ENCODE data around the gene EP400. TPM values are rescaled to one million over a fixed set of nuclear protein-coding genes. Genes with fewer than 3 reads are reported as not detected.

EP400 gene
- total and polyA plus RNA-seq, 2 donors (not counting 1 experiment from before 2014, with no cell fraction given) = 3.4 to 12.4 TPM

DNA sequence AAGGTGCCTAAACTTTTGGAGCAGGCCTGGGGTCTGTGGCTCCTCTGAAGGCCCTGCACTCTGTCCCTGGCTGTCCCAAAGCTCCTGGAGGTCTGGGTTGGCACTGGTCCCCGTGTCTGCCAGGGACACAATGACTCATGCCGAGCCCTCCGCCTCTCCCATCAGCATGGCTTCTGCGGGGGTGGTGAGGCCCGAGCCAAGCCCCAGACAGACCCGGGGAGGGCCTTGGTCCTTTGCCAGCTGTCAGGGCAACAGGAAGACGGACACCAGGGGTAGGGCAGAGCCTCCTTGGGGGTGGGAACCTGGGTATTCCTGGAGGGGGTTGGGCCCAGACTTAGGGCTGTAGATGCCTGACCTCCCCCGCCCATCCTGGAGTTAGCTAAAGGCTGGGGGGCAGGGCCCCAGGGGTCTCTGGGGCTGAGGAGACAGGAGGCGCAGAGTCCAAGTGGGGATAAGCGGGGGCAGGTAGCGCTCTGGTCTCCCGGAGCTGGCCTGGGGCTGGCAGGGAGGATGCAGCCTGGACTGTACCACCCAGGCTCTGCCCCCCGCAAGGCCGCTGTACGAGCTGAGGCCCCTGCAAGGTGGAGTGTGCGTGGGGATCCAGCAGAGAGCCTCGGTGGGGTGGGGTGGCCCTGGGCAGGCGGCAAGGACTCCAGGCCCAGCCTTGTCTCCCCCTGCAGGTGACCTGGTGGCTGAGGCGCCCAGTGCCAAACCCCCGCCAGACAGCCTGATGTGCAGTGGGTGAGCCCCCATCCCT is 37.0 kb upstream of the EP400 start:
- TF ChIP-seq, protein P1, sequence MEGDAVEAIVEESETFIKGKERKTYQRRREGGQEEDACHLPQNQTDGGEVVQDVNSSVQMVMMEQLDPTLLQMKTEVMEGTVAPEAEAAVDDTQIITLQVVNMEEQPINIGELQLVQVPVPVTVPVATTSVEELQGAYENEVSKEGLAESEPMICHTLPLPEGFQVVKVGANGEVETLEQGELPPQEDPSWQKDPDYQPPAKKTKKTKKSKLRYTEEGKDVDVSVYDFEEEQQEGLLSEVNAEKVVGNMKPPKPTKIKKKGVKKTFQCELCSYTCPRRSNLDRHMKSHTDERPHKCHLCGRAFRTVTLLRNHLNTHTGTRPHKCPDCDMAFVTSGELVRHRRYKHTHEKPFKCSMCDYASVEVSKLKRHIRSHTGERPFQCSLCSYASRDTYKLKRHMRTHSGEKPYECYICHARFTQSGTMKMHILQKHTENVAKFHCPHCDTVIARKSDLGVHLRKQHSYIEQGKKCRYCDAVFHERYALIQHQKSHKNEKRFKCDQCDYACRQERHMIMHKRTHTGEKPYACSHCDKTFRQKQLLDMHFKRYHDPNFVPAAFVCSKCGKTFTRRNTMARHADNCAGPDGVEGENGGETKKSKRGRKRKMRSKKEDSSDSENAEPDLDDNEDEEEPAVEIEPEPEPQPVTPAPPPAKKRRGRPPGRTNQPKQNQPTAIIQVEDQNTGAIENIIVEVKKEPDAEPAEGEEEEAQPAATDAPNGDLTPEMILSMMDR (conservative IDR thresholded peaks at IDR 0.05 in 1 of 2, IDR thresholded peaks at IDR 0.05 in 1 of 2; ENCODE audit: low read depth in 1 of 2, low read length in 2 of 2) = no peak
- TF ChIP-seq EZH2 (IDR thresholded peaks at IDR 0.05; ENCODE audit: low read length, missing control alignments) = no peak
- peak; percentile 75 to 90 for DNase-seq (ENCODE audit: low read depth in 2 of 2)
- H3K27ac ChIP-seq (ENCODE audit: insufficient read depth, low read length) = no peak overlapping the region
- H3K4me1 ChIP-seq (ENCODE audit: control insufficient read depth, extremely low read depth, insufficient read depth, low read length) = peaks cover 6% of the 10 kb centered on the region
- H4K20me1 ChIP-seq (ENCODE audit: control insufficient read depth, extremely low read depth, insufficient read depth, low read length) = no peaks in the 10 kb centered on the region
- H3K9me3 ChIP-seq (ENCODE audit: control insufficient read depth, insufficient read depth, low read depth, low read length) = no peaks in the 10 kb centered on the region
- H3K9ac ChIP-seq (ENCODE audit: insufficient read depth, low read length) = no peak overlapping the region
- peaks cover 15% of the 10 kb centered on the region for H3K36me3 ChIP-seq (ENCODE audit: control insufficient read depth, insufficient read depth, low read length)
- no peak overlapping the region for H2AFZ ChIP-seq (ENCODE audit: low read length)
- H3K79me2 ChIP-seq (ENCODE audit: control insufficient read depth, insufficient read depth, low read length) = no peaks in the 10 kb centered on the region
- H3K27me3 ChIP-seq (ENCODE audit: control insufficient read depth, insufficient read depth, low read length) = no peaks in the 10 kb centered on the region
- H3K4me3 ChIP-seq (replicated peaks in 1 of 4; ENCODE audit: control extremely low read depth in 1 of 4, insufficient read depth in 1 of 4, low read depth in 3 of 4, low read length in 4 of 4) = no peak overlapping the region
- no peak overlapping the region for H3K4me2 ChIP-seq (ENCODE audit: extremely low read depth, insufficient read depth, low read length)

DNA sequence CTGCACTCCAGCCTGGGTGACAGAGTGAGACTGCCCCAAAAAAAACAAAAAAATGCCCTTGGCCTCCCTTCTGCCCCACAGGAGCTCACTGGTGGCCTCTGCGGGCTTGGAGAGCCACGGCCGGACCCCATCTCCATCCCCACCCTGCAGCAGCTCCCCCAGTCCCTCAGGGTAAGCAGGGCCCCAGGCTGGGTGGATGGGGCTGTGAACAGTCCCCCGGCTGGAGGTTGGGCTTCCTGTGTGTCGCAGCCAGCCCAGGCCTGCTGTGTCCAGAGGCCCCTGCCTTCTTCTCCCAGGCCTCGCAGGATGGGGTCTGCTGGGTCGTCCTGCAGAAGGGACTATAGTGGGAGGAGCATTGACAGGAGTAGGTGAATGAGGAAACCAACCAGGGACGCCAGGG is 36.1 kb upstream of the EP400 start:
- H3K9ac ChIP-seq (ENCODE audit: insufficient read depth, low read length) = no peak overlapping the region
- H3K4me3 ChIP-seq (replicated peaks in 1 of 4; ENCODE audit: control extremely low read depth in 1 of 4, insufficient read depth in 1 of 4, low read depth in 3 of 4, low read length in 4 of 4) = no peak overlapping the region
- no peak overlapping the region for H3K27ac ChIP-seq (ENCODE audit: insufficient read depth, low read length)
- H4K20me1 ChIP-seq (ENCODE audit: control insufficient read depth, extremely low read depth, insufficient read depth, low read length) = no peaks in the 10 kb centered on the region
- no peak overlapping the region for H2AFZ ChIP-seq (ENCODE audit: low read length)
- H3K36me3 ChIP-seq (ENCODE audit: control insufficient read depth, insufficient read depth, low read length) = peaks cover 15% of the 10 kb centered on the region
- no peak overlapping the region for H3K4me2 ChIP-seq (ENCODE audit: extremely low read depth, insufficient read depth, low read length)
- peaks cover 6% of the 10 kb centered on the region for H3K4me1 ChIP-seq (ENCODE audit: control insufficient read depth, extremely low read depth, insufficient read depth, low read length)
- DNase-seq (ENCODE audit: low read depth in 2 of 2) = no peak
- no peaks in the 10 kb centered on the region for H3K27me3 ChIP-seq (ENCODE audit: control insufficient read depth, insufficient read depth, low read length)
- H3K79me2 ChIP-seq (ENCODE audit: control insufficient read depth, insufficient read depth, low read length) = no peaks in the 10 kb centered on the region
- no peaks in the 10 kb centered on the region for H3K9me3 ChIP-seq (ENCODE audit: control insufficient read depth, insufficient read depth, low read depth, low read length)
- TF ChIP-seq, protein P1 (conservative IDR thresholded peaks at IDR 0.05 in 1 of 2, IDR thresholded peaks at IDR 0.05 in 1 of 2; ENCODE audit: low read depth in 1 of 2, low read length in 2 of 2) = no peak
- no peak for TF ChIP-seq EZH2 (IDR thresholded peaks at IDR 0.05; ENCODE audit: low read length, missing control alignments)

DNA sequence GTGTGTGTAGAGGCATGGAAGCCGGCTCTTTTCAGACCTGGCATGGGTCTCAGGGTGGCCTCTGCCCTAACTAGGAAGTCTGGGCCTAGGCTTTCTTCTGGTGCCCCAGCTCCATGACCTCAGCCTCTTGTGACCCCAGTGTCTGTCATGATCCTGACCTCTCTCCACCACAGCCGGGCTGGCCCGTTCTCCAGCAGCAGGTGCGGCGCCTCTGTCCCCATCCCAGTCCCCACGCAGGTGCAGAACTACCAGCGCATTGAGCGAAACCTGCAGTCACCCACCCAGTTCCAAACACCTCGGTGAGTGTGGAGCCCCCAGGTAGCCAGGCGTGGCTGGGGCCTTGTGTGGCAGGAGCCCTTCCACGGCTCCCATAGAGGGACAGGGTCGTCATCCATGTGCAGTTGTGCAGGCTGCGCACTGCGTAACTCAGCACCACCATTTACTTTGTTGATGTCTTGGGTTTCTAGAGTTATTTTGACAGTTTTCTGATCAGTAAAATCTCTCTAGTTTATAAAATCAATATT is 35.5 kb upstream of the EP400 start:
- no peak overlapping the region for H3K4me2 ChIP-seq (ENCODE audit: extremely low read depth, insufficient read depth, low read length)
- no peaks in the 10 kb centered on the region for H3K79me2 ChIP-seq (ENCODE audit: control insufficient read depth, insufficient read depth, low read length)
- TF ChIP-seq, protein P1 (conservative IDR thresholded peaks at IDR 0.05 in 1 of 2, IDR thresholded peaks at IDR 0.05 in 1 of 2; ENCODE audit: low read depth in 1 of 2, low read length in 2 of 2) = no peak
- no peak for TF ChIP-seq EZH2 (IDR thresholded peaks at IDR 0.05; ENCODE audit: low read length, missing control alignments)
- no peak overlapping the region for H2AFZ ChIP-seq (ENCODE audit: low read length)
- H3K27me3 ChIP-seq (ENCODE audit: control insufficient read depth, insufficient read depth, low read length) = no peaks in the 10 kb centered on the region
- no peak for DNase-seq (ENCODE audit: low read depth in 2 of 2)
- no peak overlapping the region for H3K9ac ChIP-seq (ENCODE audit: insufficient read depth, low read length)
- no peaks in the 10 kb centered on the region for H4K20me1 ChIP-seq (ENCODE audit: control insufficient read depth, extremely low read depth, insufficient read depth, low read length)
- H3K4me1 ChIP-seq (ENCODE audit: control insufficient read depth, extremely low read depth, insufficient read depth, low read length) = peaks cover 6% of the 10 kb centered on the region
- no peak overlapping the region for H3K27ac ChIP-seq (ENCODE audit: insufficient read depth, low read length)
- H3K9me3 ChIP-seq (ENCODE audit: control insufficient read depth, insufficient read depth, low read depth, low read length) = no peaks in the 10 kb centered on the region
- H3K4me3 ChIP-seq (replicated peaks in 1 of 4; ENCODE audit: control extremely low read depth in 1 of 4, insufficient read depth in 1 of 4, low read depth in 3 of 4, low read length in 4 of 4) = no peak overlapping the region
- H3K36me3 ChIP-seq (ENCODE audit: control insufficient read depth, insufficient read depth, low read length) = peaks cover 15% of the 10 kb centered on the region
